GM12878 (cell line): ENCODE data around the gene MYO7A. TPM values are rescaled to one million over a fixed set of nuclear protein-coding genes. Genes with fewer than 3 reads are reported as not detected.

Experiments
- ATAC-seq: fragments of 200-7000 bp; cut with Tn5 transposase; 3 replicates; pipeline ENCODE4 v1.9.1; 2020; ENCODE audit warnings: mild to moderate bottlenecking, moderate library complexity
- BruUV-seq: library from RNA; stranded (reverse); fragments of 400-500 nt; replicated peaks from 2 replicates; lab custom pipeline; 2021; lab: Mats Ljungman, UMichigan
- CTCF ChIA-PET: fragments of 300-600 bp; sonication (Branson Sonifier 250); formaldehyde crosslinking; extraction: SDS; loops from one replicate; lab custom pipeline; 2021; ENCODE audit warnings: inconsistent platforms; lab: Yijun Ruan, JAX
- POLR2A ChIA-PET: fragments of 350-600 bp; formaldehyde crosslinking; extraction: SDS; loops from one replicate; lab custom pipeline; 2021; ENCODE audit warnings: inconsistent platforms; lab: Charles Lee
- RAD21 ChIA-PET: fragments of 300-600 bp; sonication (Branson Sonifier 250); formaldehyde crosslinking; loops from one replicate; lab custom pipeline; 2023; ENCODE audit warnings: antibody characterized with exemption; ENCODE audit not compliant: unreplicated experiment; lab: Charles Lee
- SMC1A ChIA-PET: fragments of 300-600 bp; sonication (Branson Sonifier 250); formaldehyde crosslinking; loops from one replicate; lab custom pipeline; 2023; ENCODE audit not compliant: unreplicated experiment, uncharacterized antibody; lab: Charles Lee
- DNase-seq: peaks from one replicate; pipeline ENCODE4 v3.0.0-alpha.2; 2011; ENCODE audit warnings: low read depth, low spot score
- FAIRE-seq: peaks from 3 replicates; lab custom pipeline; 2011; peaks lifted over from hg19 to GRCh38; lab: Jason Lieb, UNC
- H2AFZ ChIP-seq: 2 replicates; pipeline ENCODE4 v1.6.0; 2011; ENCODE audit warnings: low read depth, low read length, control low read depth; ENCODE audit not compliant: control insufficient read depth
- H3K27ac ChIP-seq: 2 replicates; pipeline ENCODE4 v1.5.1; 2011; ENCODE audit warnings: control low read depth; ENCODE audit not compliant: control insufficient read depth, insufficient read depth
- H3K27me3 ChIP-seq, 2 experiments: replicated peaks in 1 of 2; 2 replicates each; pipeline versions ENCODE4 v1.6.0 to v1.6.1; 2011; ENCODE audit warnings: low read length in 1 of 2; ENCODE audit not compliant: control insufficient read depth in 2 of 2, insufficient read depth in 2 of 2
- H3K36me3 ChIP-seq, 2 experiments: 2 replicates each; pipeline ENCODE4 v1.5.1; 2011; ENCODE audit warnings: low read length in 1 of 2; ENCODE audit not compliant: control insufficient read depth in 2 of 2, insufficient read depth in 2 of 2
- H3K4me1 ChIP-seq: 2 replicates; pipeline ENCODE4 v1.6.1; 2011; ENCODE audit warnings: mild to moderate bottlenecking, low read length, moderate library complexity, mixed read lengths; ENCODE audit not compliant: control insufficient read depth, insufficient read depth
- H3K4me2 ChIP-seq: 2 replicates; pipeline ENCODE4 v1.6.0; 2011; ENCODE audit warnings: control low read depth; ENCODE audit not compliant: control insufficient read depth, insufficient read depth
- H3K4me3 ChIP-seq: fragments of 200-600 bp; sonication (generic); 2 replicates; pipeline ENCODE4 v1.5.1; 2016
- H3K79me2 ChIP-seq: 2 replicates; pipeline ENCODE4 v1.6.0; 2011; ENCODE audit warnings: low read length; ENCODE audit not compliant: control insufficient read depth, insufficient read depth
- H3K9ac ChIP-seq: 2 replicates; pipeline ENCODE4 v1.8.0; 2011; ENCODE audit warnings: low read length, control low read depth, mixed read lengths; ENCODE audit not compliant: control insufficient read depth, insufficient read depth
- H3K9me3 ChIP-seq: replicated peaks from 3 replicates; pipeline ENCODE4 v1.5.1; 2011; ENCODE audit warnings: mild to moderate bottlenecking, low read length; ENCODE audit not compliant: control insufficient read depth, insufficient read depth
- H4K20me1 ChIP-seq: 2 replicates; pipeline ENCODE4 v1.6.0; 2011; ENCODE audit not compliant: control insufficient read depth, insufficient read depth
- CBX3 ChIP-seq: fragments of 200-600 bp; sonication (generic); IDR thresholded peaks from 2 replicates; pipeline ENCODE4 v1.6.1; 2016; ENCODE audit warnings: low read depth, borderline replicate concordance
- CHD4 ChIP-seq: fragments of 200-600 bp; sonication (generic); IDR thresholded peaks from 2 replicates; pipeline ENCODE4 v1.6.1; 2016; ENCODE audit warnings: mild to moderate bottlenecking
- IKZF1 ChIP-seq: fragments of 450-650 bp; conservative IDR thresholded peaks from 2 replicates; pipeline ENCODE4 v1.6.1; 2017; ENCODE audit warnings: antibody characterized with exemption, mild to moderate bottlenecking
- JUND ChIP-seq: IDR thresholded peaks from 2 replicates; pipeline ENCODE4 v1.6.1; 2012; ENCODE audit warnings: low read depth, mild to moderate bottlenecking, low read length, improper control_type of control experiment, moderate library complexity
- NFIC ChIP-seq: IDR thresholded peaks from 2 replicates; pipeline ENCODE4 v1.6.1; 2012; ENCODE audit warnings: low read depth, mild to moderate bottlenecking, inconsistent platforms, low read length, moderate library complexity
- NFYB ChIP-seq: IDR thresholded peaks from 2 replicates; pipeline ENCODE4 v1.6.1; 2011; ENCODE audit warnings: low read depth, mild to moderate bottlenecking, low read length, improper control_type of control experiment, moderate library complexity; ENCODE audit not compliant: insufficient read depth
- NR2C1 ChIP-seq: fragments of 450-650 bp; IDR thresholded peaks from 2 replicates; pipeline ENCODE4 v1.6.1; 2017; ENCODE audit warnings: antibody characterized with exemption, mild to moderate bottlenecking, moderate library complexity
- NR2F1 ChIP-seq: fragments of 450-650 bp; conservative IDR thresholded peaks from 2 replicates; pipeline ENCODE4 v1.6.1; 2017; ENCODE audit warnings: mild to moderate bottlenecking
- RBBP5 ChIP-seq: fragments of 200-600 bp; sonication (generic); conservative IDR thresholded peaks from 2 replicates; pipeline ENCODE4 v1.6.1; 2016
- RFX5 ChIP-seq: IDR thresholded peaks from 2 replicates; pipeline ENCODE4 v1.6.1; 2011; ENCODE audit warnings: low read depth, low read length, improper control_type of control experiment
- SMAD1 ChIP-seq: fragments of 450-650 bp; IDR thresholded peaks from 2 replicates; pipeline ENCODE4 v1.6.1; 2018; ENCODE audit warnings: mild to moderate bottlenecking, low read depth; ENCODE audit not compliant: partially characterized antibody
- SRF ChIP-seq, 2 experiments: IDR thresholded peaks; 2 replicates each; pipeline ENCODE4 v1.6.1; 2011; ENCODE audit warnings: low read depth in 2 of 2, low read length in 2 of 2, mild to moderate bottlenecking in 1 of 2, moderate library complexity in 1 of 2
- SUPT20H ChIP-seq: IDR thresholded peaks from 2 replicates; pipeline ENCODE4 v1.6.1; 2011; ENCODE audit warnings: low read depth, mild to moderate bottlenecking, low read length, moderate library complexity, borderline replicate concordance; ENCODE audit not compliant: control insufficient read depth
- ZNF274 ChIP-seq: IDR thresholded peaks from one replicate; pipeline ENCODE4 v1.8.0; 2011; ENCODE audit not compliant: insufficient read length, insufficient read depth
- WGBS: methylation state at CpG from one replicate; pipeline ENCODE4 v1.1.6; 2016; ENCODE audit warnings: low lambda C conversion rate; ENCODE audit not compliant: insufficient replicate concordance, insufficient coverage; ENCODE audit errors: missing lambda C conversion rate; 5-methylcytosine and 5-hydroxymethylcytosine counted together
- in situ Hi-C: fragments of 300-500 bp; cut with MboI; formaldehyde crosslinking; loops from 9 replicates; pipeline ENCODE4 v1.14.3; 2018; ENCODE audit warnings: mixed read lengths
- intact Hi-C: fragments of 100-400 bp; cut with micrococcal nuclease; formaldehyde crosslinking; loops from one replicate; pipeline ENCODE4 v1.14.2; 2022; ENCODE audit not compliant: unreplicated experiment
- polyA plus RNA-seq, 11 experiments: library from polyadenylated mRNA; depleted of rRNA in 4 of 11; unstranded in 6 of 11; stranded (reverse) in 5 of 11; fragments of >200 nt; fragmentation: Nextera tagmentation in 4 of 11; fragmentation: Illumina TruSeq in 1 of 11; extraction: Ambion mirVana in 4 of 11; extraction: Trizol in 1 of 11; gene quantifications; 1 replicate in 1 of 11; 2 replicates in 10 of 11; pipeline versions ENCODE4 v1.2.1 to v1.2.3, GENCODE V29; 2011 to 2016; ENCODE audit warnings: inconsistent platforms in 2 of 11, missing spikeins in 2 of 11, low read depth in 1 of 11
- total RNA-seq, 4 experiments: library from RNA; depleted of rRNA in 3 of 4; stranded (reverse); fragments of >200 nt in 3 of 4; fragmentation: Illumina TruSeq in 1 of 4; extraction: Trizol in 1 of 4; gene quantifications; 2 replicates each; pipeline versions ENCODE4 v1.2.1 to v1.2.3, GENCODE V29; 2013 to 2021
- TF ChIP-seq, protein P1 (sequence below): IDR thresholded peaks from 2 replicates; pipeline ENCODE4 v1.6.1; 2011; ENCODE audit warnings: low read depth, low read length, improper control_type of control experiment, borderline replicate concordance
- TF ChIP-seq, protein P2 (sequence below): fragments of 450-650 bp; formaldehyde crosslinking; IDR thresholded peaks from 2 replicates; pipeline ENCODE4 v1.5.0; 2022; ENCODE audit warnings: mild to moderate bottlenecking, missing genetic modification characterization
- TF ChIP-seq, protein P3 (sequence below): IDR thresholded peaks from 2 replicates; pipeline ENCODE4 v1.6.1; 2011; ENCODE audit warnings: borderline replicate concordance, low read depth, mild to moderate bottlenecking, moderate library complexity, mixed read lengths, low read length; ENCODE audit not compliant: insufficient read depth; ENCODE audit errors: extremely low read length

MYO7A gene
- total and polyA plus RNA-seq, 10 of the 15 experiments (the other 5 are each of a cell fraction or from before 2014, with no cell fraction given) = 0.01 to 0.21 (median 0.04) TPM; not detected in 6

DNA sequence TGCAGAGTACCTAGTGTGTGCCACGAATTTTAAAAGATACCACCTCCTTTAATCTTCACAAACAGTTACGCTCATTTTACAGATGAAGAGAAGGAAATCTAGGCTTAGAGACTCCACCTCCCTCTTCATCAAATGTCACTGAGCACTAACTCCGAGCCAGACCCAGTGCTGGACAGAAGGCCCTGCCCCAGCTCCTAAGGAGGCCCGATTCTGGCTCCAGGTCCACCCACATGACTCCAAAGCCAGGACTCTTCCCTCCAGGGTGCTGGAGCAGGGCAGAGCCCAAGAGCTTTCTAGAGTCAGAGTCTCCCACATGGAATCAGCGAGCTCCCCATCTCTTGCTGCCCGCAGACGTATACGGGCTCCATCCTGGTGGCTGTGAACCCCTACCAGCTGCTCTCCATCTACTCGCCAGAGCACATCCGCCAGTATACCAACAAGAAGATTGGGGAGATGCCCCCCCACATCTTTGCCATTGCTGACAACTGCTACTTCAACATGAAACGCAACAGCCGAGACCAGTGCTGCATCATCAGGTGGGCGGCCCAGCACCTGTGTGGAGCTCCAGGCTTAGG is 27.6 kb downstream of the MYO7A start:
- H3K4me2 ChIP-seq = no peak overlapping the region
- ChIA-PET CTCF (interaction anchor here (1.2 kb wide), 1 partner anchor 29 kb away, joined by 5 read pairs; no protein-coding TSS in a partner anchor), RAD21 (no interaction called here), SMC1A (no interaction called here), POLR2A (no interaction called here)
- H3K9ac ChIP-seq = no peak overlapping the region
- H3K36me3 ChIP-seq = no peaks in the 10 kb centered on the region
- ATAC-seq = no peak
- in situ Hi-C loops = no loop called here
- H3K9me3 ChIP-seq = no peaks in the 10 kb centered on the region
- no TSS peak for BruUV-seq
- TF ChIP-seq, protein P1, sequence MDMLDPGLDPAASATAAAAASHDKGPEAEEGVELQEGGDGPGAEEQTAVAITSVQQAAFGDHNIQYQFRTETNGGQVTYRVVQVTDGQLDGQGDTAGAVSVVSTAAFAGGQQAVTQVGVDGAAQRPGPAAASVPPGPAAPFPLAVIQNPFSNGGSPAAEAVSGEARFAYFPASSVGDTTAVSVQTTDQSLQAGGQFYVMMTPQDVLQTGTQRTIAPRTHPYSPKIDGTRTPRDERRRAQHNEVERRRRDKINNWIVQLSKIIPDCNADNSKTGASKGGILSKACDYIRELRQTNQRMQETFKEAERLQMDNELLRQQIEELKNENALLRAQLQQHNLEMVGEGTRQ = no peak
- TF ChIP-seq SUPT20H (no peak), NR2F1 (no peak), SRF (IDR thresholded peaks at IDR 0.05; ENCODE audit: low read depth in 2 of 2, low read length in 2 of 2) (no peak), NFYB (no peak), CBX3 (no peak), CHD4 (no peak), NR2C1 (no peak), NFIC (no peak), RBBP5 (no peak), ZNF274 (no peak), RFX5 (no peak), JUND (no peak), SMAD1 (no peak), IKZF1 (no peak)
- TF ChIP-seq, protein P2, sequence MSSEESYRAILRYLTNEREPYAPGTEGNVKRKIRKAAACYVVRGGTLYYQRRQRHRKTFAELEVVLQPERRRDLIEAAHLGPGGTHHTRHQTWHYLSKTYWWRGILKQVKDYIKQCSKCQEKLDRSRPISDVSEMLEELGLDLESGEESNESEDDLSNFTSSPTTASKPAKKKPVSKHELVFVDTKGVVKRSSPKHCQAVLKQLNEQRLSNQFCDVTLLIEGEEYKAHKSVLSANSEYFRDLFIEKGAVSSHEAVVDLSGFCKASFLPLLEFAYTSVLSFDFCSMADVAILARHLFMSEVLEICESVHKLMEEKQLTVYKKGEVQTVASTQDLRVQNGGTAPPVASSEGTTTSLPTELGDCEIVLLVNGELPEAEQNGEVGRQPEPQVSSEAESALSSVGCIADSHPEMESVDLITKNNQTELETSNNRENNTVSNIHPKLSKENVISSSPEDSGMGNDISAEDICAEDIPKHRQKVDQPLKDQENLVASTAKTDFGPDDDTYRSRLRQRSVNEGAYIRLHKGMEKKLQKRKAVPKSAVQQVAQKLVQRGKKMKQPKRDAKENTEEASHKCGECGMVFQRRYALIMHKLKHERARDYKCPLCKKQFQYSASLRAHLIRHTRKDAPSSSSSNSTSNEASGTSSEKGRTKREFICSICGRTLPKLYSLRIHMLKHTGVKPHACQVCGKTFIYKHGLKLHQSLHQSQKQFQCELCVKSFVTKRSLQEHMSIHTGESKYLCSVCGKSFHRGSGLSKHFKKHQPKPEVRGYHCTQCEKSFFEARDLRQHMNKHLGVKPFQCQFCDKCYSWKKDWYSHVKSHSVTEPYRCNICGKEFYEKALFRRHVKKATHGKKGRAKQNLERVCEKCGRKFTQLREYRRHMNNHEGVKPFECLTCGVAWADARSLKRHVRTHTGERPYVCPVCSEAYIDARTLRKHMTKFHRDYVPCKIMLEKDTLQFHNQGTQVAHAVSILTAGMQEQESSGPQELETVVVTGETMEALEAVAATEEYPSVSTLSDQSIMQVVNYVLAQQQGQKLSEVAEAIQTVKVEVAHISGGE (CRISPR knock-in tag) = no peak
- TF ChIP-seq, protein P3, sequence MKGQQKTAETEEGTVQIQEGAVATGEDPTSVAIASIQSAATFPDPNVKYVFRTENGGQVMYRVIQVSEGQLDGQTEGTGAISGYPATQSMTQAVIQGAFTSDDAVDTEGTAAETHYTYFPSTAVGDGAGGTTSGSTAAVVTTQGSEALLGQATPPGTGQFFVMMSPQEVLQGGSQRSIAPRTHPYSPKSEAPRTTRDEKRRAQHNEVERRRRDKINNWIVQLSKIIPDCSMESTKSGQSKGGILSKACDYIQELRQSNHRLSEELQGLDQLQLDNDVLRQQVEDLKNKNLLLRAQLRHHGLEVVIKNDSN = no peak
- WGBS = 31% methylated on average over 13 of the region's 13 CpGs
- DNase-seq = no peak
- intact Hi-C loops = no loop called here
- H2AFZ ChIP-seq = no peak overlapping the region
- no peak overlapping the region for H3K27ac ChIP-seq
- FAIRE-seq = no peak
- H3K4me3 ChIP-seq = no peak overlapping the region
- H3K4me1 ChIP-seq = no peaks in the 10 kb centered on the region; the same call in 1 of the 2 replicates
- H4K20me1 ChIP-seq = no peaks in the 10 kb centered on the region
- no peaks in the 10 kb centered on the region for H3K79me2 ChIP-seq
- peaks cover 0 to 2% of the 10 kb centered on the region in 2 experiments; a peak in 1 of 4 replicates for H3K27me3 ChIP-seq
